Inflammatory macrophage treated with lipopolysaccharide for 1 hour (primary cell): Measurements from ENCODE around the gene IL17A.

Experiments used
- DNase-seq, 2 donors: peaks; one replicate each; pipeline ENCODE4 v3.0.0-alpha.2; 2020 to 2022

The IL17A gene

GRCh38 chr6:52186075-52186474, at the start of gene IL17A:
TSS of gene IL17A (plus strand) at chr6:52186375. CDS start at chr6:52186432, 57 bp downstream.
- DNase-seq, result no peak

- no peak for DNase-seq
These were observed 49.2 kb upstream of the IL17A start for GRCh38 chr6:52136934-52137467.

GRCh38 chr6:52138284-52138683, 47.9 kb upstream of the IL17A start:
- no peak for DNase-seq

GRCh38 chr6:52139985-52140680, 46.0 kb upstream of the IL17A start:
- DNase-seq, result no peak

GRCh38 chr6:52141596-52141995, 44.6 kb upstream of the IL17A start:
- DNase-seq, result no peak

- DNase-seq, result no peak
These were observed 43.6 kb upstream of the IL17A start for GRCh38 chr6:52142556-52142955.

GRCh38 chr6:52143551-52143950, 42.6 kb upstream of the IL17A start:
- DNase-seq, result no peak

- DNase-seq, result no peak
These were observed 41.7 kb upstream of the IL17A start for GRCh38 chr6:52144196-52145076.

GRCh38 chr6:52146851-52147445, 39.2 kb upstream of the IL17A start:
- no peak for DNase-seq

- no peak for DNase-seq
These were observed 37.1 kb upstream of the IL17A start for GRCh38 chr6:52149076-52149475.

GRCh38 chr6:52149949-52150348, 36.2 kb upstream of the IL17A start:
- no peak for DNase-seq

GRCh38 chr6:52152070-52152423, 34.1 kb upstream of the IL17A start:
- no peak for DNase-seq

GRCh38 chr6:52152711-52153160, 33.4 kb upstream of the IL17A start:
- no peak for DNase-seq

- DNase-seq, result no peak
These were observed 31.8 kb upstream of the IL17A start for GRCh38 chr6:52154381-52154780.

- no peak for DNase-seq
These were observed 30.2 kb upstream of the IL17A start for GRCh38 chr6:52155791-52156576.

GRCh38 chr6:52157301-52157941, 28.8 kb upstream of the IL17A start:
- no peak for DNase-seq

- DNase-seq, result no peak
These were observed 25.6 kb upstream of the IL17A start for GRCh38 chr6:52160472-52161104.

GRCh38 chr6:52161689-52162438, 24.3 kb upstream of the IL17A start:
- DNase-seq, result no peak

- DNase-seq, result peak in 1 of 2 donors; percentile 8
These were observed 23.0 kb upstream of the IL17A start for GRCh38 chr6:52162940-52163908.
